Natural killer cell treated with Interleukin-12 subunit alpha and Interleukin-12 subunit beta and Interleukin-15 and Interleukin-18, amount 100 ng/mL, for 72 hours (primary cell): Measurements from ENCODE around the gene EFEMP2. TPM values are rescaled to one million over a fixed set of nuclear protein-coding genes. Genes with fewer than 3 reads are reported as not detected.

Source experiments
- ATAC-seq, 2 donors: fragments of 150-1000 bp; cut with Tn5 transposase in 1 of 2; sonication (Bioruptor Pico), chemical (Tn5 transposase) in 1 of 2; 2 replicates each; pipeline ENCODE4 v1.10.0; 2021
- DNase-seq: peaks from one replicate; pipeline ENCODE4 v3.0.0; 2022; ENCODE audit warnings: low spot score
- H3K27ac Mint-ChIP-seq, 2 donors: 1 replicate in 1 of 2; 2 replicates in 1 of 2; pipeline ENCODE4 v1.8.0; 2022; ENCODE audit warnings: mixed read lengths in 2 of 2, mild to moderate bottlenecking in 1 of 2, moderate library complexity in 1 of 2
- H3K27me3 Mint-ChIP-seq, 2 donors: 1 replicate in 1 of 2; 2 replicates in 1 of 2; pipeline ENCODE4 v1.8.0; 2022; ENCODE audit warnings: mixed read lengths in 2 of 2
- H3K36me3 Mint-ChIP-seq: one replicate; pipeline ENCODE4 v1.8.0; 2022; ENCODE audit warnings: mixed read lengths
- H3K4me1 Mint-ChIP-seq, 2 donors: 1 replicate in 1 of 2; 2 replicates in 1 of 2; pipeline ENCODE4 v1.8.0; 2022; ENCODE audit warnings: low read depth in 2 of 2, mixed read lengths in 2 of 2, mild to moderate bottlenecking in 1 of 2
- H3K4me3 Mint-ChIP-seq: one replicate; pipeline ENCODE4 v1.8.0; 2022; ENCODE audit warnings: mixed read lengths
- H3K9me3 Mint-ChIP-seq: 2 replicates; pipeline ENCODE4 v1.8.0; 2022; ENCODE audit warnings: mixed read lengths
- total RNA-seq, 2 donors: library from RNA; stranded (reverse); gene quantifications; one replicate each; pipeline ENCODE4 v1.2.3, GENCODE V29; 2022

The EFEMP2 gene
- total RNA-seq, 2 donors from 2014 or later: 7.5 to 10.6 TPM

DNA sequence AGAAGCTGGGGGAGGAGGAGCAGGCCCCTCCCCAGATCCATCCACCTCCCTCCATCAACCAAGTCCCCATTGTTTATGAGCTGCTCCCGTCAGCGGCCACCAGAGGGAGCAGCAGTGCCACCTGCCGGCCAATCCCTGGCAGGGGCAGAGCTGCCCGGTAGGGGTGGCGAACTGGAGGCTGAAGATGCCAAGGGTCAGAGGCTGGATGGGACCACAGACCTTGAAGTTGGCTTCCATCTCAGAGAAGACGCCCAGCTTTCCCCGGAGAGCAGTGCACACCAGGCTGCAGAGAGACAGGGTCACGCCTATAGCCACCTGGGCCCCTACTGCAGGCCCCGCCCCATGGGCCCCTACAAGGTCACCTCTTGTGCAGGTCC lies 12.1 kb upstream of the EFEMP2 start:
- Mint-ChIP-seq H3K27ac (peak overlapping the region; percentile 41 to 77), H3K36me3 (peaks cover 7% of the 10 kb centered on the region), H3K4me3 (no peak overlapping the region), H3K9me3 (no peaks in the 10 kb centered on the region), H3K4me1 (peaks cover 59 to 66% of the 10 kb centered on the region in 2 donors), H3K27me3 (no peaks in the 10 kb centered on the region)
- DNase-seq (peak; percentile 84), ATAC-seq (peak; percentile 40 to 57)

DNA sequence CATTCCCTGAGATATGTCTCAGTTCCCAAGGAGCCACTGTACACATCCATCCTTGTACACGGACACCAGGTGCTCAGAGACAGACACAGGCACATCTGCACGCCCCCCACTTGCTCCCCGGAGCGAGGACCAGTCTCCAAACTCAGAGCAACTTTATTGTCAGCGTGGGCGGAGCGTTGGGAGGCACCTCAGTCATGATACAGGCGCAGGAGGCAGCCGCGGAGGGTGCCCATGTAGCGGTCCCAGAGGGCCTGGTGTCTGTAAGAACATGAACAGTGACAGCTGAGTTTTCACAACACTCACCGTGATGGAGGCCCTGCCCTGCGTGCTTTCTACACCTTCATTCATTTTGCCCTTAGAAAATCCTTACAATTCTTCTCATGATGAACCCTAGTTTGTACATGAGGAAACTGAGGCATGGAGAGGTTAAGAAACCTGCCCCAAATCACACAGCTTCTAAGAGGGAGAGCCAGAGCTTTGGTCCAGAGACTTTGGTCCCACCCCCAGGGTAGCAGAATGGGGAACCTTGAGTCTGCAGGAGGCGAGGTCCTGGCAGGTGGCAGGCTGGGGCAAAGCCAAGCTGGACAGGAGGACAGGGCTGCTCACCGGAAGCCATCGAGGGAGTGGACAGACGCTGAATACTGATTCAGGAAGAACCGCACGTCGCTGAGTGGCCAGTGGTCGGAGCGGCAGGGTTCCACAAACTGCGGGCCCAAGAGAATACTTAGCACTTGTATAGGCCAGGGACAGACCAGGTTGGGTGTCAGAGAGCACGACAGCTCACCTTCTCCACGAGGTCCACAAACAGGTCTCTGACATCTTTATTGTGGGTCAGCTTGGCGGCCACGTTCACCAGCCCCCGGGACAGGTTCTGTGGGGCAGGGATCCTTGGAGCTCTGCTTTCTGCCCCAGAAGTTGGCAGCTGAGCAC lies 11.5 kb upstream of the EFEMP2 start:
- no peaks in the 10 kb centered on the region for H3K27me3 Mint-ChIP-seq
- ATAC-seq (no peak), DNase-seq (no peak)
- H3K27ac Mint-ChIP-seq: peak overlapping the region; percentile 41 to 77
- no peak overlapping the region for H3K4me3 Mint-ChIP-seq
- peaks cover 59 to 66% of the 10 kb centered on the region in 2 donors for H3K4me1 Mint-ChIP-seq
- H3K36me3 Mint-ChIP-seq: peaks cover 7% of the 10 kb centered on the region
- H3K9me3 Mint-ChIP-seq: no peaks in the 10 kb centered on the region

DNA sequence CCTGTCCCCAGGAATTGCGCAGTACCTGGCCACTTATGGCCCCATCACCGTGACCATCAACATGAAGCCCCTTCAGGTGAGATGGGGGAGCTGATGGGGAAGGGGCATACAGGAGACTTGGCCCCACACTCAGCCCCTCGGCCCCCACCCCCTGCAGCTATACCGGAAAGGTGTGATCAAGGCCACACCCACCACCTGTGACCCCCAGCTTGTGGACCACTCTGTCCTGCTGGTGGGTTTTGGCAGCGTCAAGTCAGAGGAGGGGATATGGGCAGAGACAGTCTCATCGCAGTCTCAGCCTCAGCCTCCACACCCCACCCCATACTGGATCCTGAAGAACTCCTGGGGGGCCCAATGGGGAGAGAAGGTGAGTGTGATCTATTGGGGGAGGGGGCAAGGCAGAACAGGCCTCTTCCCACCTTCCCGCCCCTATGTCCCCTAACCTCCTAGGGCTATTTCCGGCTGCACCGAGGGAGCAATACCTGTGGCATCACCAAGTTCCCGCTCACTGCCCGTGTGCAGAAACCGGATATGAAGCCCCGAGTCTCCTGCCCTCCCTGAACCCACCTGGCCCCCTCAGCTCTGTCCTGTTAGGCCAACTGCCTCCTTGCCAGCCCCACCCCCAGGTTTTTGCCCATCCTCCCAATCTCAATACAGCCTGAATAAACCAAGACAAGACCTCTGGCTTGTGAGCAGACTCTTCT lies 10.6 kb upstream of the EFEMP2 start:
- Mint-ChIP-seq H3K36me3 (peaks cover 7% of the 10 kb centered on the region), H3K4me1 (peaks cover 59 to 65% of the 10 kb centered on the region in 2 donors), H3K27ac (peak overlapping the region; percentile 41 to 77), H3K27me3 (no peaks in the 10 kb centered on the region), H3K4me3 (no peak overlapping the region), H3K9me3 (no peaks in the 10 kb centered on the region)
- ATAC-seq (no peak), DNase-seq (no peak)

- Mint-ChIP-seq H3K36me3 (peaks cover 7% of the 10 kb centered on the region), H3K27me3 (no peaks in the 10 kb centered on the region), H3K9me3 (no peaks in the 10 kb centered on the region), H3K27ac (peak overlapping the region; percentile 98), H3K4me1 (peaks cover 55 to 70% of the 10 kb centered on the region in 2 donors), H3K4me3 (no peak overlapping the region)
- ATAC-seq (no peak), DNase-seq (no peak)
Observed at GRCh38 chr11:65882120-65883057, 9.8 kb upstream of the EFEMP2 start.

GRCh38 chr11:65880844-65881421 lies 8.3 kb upstream of the EFEMP2 start:
- peaks cover 45 to 66% of the 10 kb centered on the region in 2 donors for H3K4me1 Mint-ChIP-seq
- peak overlapping the region; percentile 98 for H3K27ac Mint-ChIP-seq
- DNase-seq (peak; percentile 85), ATAC-seq (peak; percentile 75 to 77)
- H3K4me3 Mint-ChIP-seq: peak overlapping the region; percentile 88
- no peaks in the 10 kb centered on the region for H3K27me3 Mint-ChIP-seq
- H3K36me3 Mint-ChIP-seq: no peaks in the 10 kb centered on the region
- H3K9me3 Mint-ChIP-seq: no peaks in the 10 kb centered on the region

DNA sequence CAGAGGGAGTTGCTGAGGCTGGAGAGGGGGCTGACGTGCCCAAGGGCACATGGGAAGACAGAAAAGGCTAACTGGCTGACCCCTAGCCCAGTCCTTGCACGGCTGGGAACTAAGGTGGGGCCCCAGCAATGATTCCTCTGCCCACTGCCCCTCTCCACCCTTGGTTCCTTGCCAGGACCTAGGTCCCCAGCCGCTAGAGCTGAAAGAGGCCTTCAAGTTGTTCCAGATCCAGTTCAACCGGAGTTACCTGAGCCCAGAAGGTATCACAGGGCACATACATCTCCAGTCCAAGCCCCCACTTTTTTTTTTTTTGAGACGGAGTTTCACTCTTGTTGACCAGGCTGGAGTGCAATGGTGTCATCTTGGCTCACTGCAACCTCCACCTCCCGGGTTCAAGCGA lies 7.4 kb upstream of the EFEMP2 start:
- peak overlapping the region; percentile 98 for H3K27ac Mint-ChIP-seq
- peaks cover 45 to 64% of the 10 kb centered on the region in 2 donors for H3K4me1 Mint-ChIP-seq
- ATAC-seq (no peak), DNase-seq (no peak)
- H3K36me3 Mint-ChIP-seq: no peaks in the 10 kb centered on the region
- H3K27me3 Mint-ChIP-seq: no peaks in the 10 kb centered on the region
- no peaks in the 10 kb centered on the region for H3K9me3 Mint-ChIP-seq
- H3K4me3 Mint-ChIP-seq: peak overlapping the region; percentile 88

- ATAC-seq: peak; percentile 50 to 79
- Mint-ChIP-seq H3K27me3 (no peaks in the 10 kb centered on the region), H3K27ac (peak within 1 kb of the TSS; percentile 98), H3K4me3 (peak within 1 kb of the TSS; percentile 88), H3K36me3 (no peaks in the 10 kb centered on the region), H3K9me3 (no peaks in the 10 kb centered on the region), H3K4me1 (peaks cover 41 to 61% of the 10 kb centered on the region in 2 donors)
- DNase-seq: peak; percentile 78
Observed at GRCh38 chr11:65879617-65880016, 7.0 kb upstream of the EFEMP2 start, which contains the start of gene CTSW. CTSW (plus strand) TSS chr11:65879837; CDS start chr11:65879855, 18 bp downstream.

DNA sequence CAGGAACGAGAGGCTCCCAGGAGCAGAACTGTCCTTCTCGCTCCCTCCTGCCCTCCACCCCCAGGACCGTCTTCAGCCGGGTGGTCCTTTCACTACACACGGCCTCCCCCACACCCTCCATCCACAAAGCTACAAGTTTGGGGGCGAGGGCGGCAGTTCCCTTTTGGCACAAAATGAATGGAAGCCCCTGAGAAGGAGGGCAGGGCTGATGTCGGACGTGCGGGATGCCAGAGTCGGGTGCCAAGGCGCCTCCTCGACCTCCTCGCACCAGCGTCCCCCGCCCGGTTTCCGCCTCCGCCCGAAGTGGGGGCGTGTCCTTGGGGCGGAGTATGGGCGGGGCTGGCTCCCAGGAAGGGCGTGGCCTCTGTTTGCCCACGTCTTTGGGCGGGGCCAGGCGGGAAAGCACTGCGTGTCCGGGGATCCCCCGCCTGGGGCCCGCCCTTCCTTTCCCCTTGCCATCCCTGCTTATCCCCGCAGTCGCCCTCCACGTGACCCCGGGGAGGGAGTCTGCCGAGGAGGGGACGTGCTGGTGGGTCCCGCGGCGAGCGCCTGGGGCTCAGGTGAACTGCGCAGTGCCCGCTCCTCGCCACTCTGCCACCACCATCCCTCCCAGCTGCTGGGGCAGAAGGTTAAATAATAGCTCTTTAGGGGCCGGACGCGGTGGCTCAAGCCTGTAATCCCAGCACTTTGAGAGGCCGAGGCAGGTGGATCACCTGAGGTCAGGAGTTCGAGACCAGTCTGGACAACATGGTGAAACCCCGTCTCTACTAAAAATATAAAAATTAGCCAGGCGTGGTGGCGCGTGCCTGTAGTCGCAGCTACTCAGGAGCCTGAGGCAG lies 937 bp upstream of the EFEMP2 start:
- Mint-ChIP-seq H3K27ac (peak overlapping the region; percentile 79 to 91), H3K27me3 (no peaks in the 10 kb centered on the region), H3K4me3 (peak overlapping the region; percentile 94), H3K9me3 (no peaks in the 10 kb centered on the region), H3K4me1 (peaks cover 27 to 37% of the 10 kb centered on the region in 2 donors), H3K36me3 (no peaks in the 10 kb centered on the region)
- ATAC-seq: peak; percentile 93 to 97
- DNase-seq: peak; percentile 96

DNA sequence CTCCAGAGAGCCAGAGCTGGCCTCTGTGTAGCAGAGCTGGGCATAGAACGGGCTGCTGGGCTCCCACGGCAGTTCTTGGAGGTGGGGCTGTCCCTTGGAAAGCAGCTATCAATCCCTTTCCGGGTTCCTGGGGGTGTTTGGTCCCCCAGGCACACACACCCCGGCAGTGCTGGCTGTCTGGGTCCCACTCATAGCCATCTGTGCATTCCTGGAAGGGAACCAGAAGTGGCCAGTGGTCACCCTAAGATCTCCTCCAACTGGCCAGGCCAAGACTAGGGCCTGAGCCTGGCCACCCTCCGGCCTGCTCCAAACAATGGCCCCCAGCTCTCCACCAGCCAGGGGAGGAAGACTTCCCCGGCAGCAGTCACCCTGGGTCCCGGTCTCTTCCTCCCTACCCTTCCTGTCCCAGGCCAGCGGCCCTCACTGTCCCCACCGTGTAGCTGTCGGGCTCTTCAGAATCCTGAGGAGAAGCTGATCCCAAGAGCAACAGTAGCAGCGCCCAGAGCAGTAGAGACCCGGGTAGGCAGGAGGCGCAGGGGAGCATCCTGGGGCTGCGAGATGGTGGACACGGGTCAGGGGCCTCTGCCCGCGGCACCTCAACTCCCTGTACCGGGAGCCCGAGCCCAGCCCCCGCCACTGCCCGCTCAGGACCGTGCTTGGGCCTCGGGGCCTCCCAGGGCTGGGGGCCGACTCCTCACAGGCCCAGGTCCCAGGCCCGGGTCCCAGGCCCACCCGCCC lies 620 bp downstream of the EFEMP2 start:
- ATAC-seq: no peak
- Mint-ChIP-seq H3K36me3 (no peaks in the 10 kb centered on the region), H3K27me3 (no peaks in the 10 kb centered on the region), H3K9me3 (no peaks in the 10 kb centered on the region), H3K4me3 (peak overlapping the region; percentile 36), H3K4me1 (peaks cover 26% of the 10 kb centered on the region in 2 donors), H3K27ac (peak overlapping the region in 1 of 2 donors; percentile 21)
- no peak for DNase-seq

GRCh38 chr11:65870706-65871681 lies 1.6 kb downstream of the EFEMP2 start:
- Mint-ChIP-seq H3K4me3 (peak overlapping the region; percentile 49), H3K27ac (peak overlapping the region; percentile 12 to 33), H3K27me3 (no peaks in the 10 kb centered on the region), H3K36me3 (no peaks in the 10 kb centered on the region), H3K4me1 (peaks cover 23 to 26% of the 10 kb centered on the region in 2 donors), H3K9me3 (no peaks in the 10 kb centered on the region)
- ATAC-seq (no peak), DNase-seq (no peak)

- Mint-ChIP-seq H3K27ac (peak overlapping the region; percentile 12 to 33), H3K36me3 (no peaks in the 10 kb centered on the region), H3K4me1 (peaks cover 23 to 26% of the 10 kb centered on the region in 2 donors), H3K9me3 (no peaks in the 10 kb centered on the region), H3K4me3 (peak overlapping the region; percentile 49), H3K27me3 (no peaks in the 10 kb centered on the region)
- DNase-seq (no peak), ATAC-seq (no peak)
Observed at GRCh38 chr11:65870307-65870658, 2.3 kb downstream of the EFEMP2 start.
